ENCODE measurements around the gene TNFRSF4.
"Not testable (repeated sequence)": the region's sequence is repeated elsewhere in the genome, so short reads cannot be mapped to it uniquely, and the experiment has no call there.

TNFRSF4 gene

DNA sequence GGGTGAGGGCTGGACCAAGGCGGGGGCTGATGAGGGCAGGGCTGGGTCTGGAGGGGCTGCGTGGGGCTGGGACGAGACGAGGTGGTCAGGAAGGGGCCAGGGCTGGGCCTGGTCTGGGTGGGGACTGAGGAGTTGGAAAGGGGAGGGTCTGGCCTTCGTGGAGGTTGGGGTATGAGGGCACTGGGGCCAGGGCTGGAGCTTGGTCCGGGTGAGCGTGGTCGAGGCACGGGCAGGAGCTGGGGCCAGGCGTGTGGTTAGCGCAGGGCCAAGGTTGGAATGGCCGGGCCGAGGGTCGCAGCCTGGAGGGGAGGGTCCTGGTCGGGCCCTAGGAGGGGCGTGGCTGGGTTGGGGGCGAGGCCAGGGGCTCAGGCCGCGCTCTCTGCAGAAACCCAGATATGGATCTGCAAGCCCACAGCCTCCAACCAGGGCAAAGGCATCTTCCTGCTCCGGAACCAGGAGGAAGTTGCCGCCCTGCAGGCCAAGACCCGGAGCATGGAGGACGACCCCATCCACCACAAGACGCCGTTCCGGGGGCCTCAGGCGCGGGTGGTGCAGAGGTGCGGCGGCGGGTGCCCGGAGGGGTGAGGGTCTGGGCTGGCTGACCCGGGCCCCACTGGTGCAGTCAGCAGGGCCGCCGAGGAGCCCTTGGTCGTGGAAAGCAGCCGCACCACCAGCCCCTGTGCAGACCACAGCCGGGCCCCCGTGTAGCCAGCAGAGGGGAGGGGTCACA lies 31.3 kb downstream of the TNFRSF4 start:
- Histone ChIP-seq H3K4me1 (ENCODE audit: insufficient read depth, low read length) (no peaks in the 10 kb centered on the region), H3K9ac (ENCODE audit: low read depth, low read length) (no peak overlapping the region), H3K36me3 (ENCODE audit: insufficient read depth, low read length) (no peaks in the 10 kb centered on the region), H3K9me3 (ENCODE audit: control insufficient read depth, insufficient read depth, low read length) (no peaks in the 10 kb centered on the region)

DNA sequence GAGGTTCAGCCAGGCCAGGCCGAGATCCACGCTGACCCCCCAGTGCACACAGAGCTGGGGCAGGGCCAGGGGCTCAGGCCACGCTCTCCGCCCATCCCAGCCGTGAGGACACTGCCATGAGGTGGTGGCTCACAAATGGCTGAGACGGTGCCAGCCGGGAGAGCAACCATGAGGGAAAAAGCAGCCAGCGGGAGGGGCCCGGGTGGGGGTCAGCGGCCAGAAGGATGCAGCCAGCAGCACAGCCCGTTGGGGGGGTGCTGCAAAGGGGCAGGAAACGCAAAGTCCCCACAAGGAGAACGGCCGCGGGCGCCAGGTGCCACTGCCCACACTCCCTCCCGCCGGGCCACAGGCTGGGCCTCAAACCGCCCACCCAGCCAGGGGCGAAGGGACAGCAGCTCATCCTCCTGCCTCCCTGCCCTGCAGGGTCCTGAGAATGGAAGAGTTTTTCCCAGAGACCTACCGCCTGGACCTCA lies 32.0 kb downstream of the TNFRSF4 start:
- Histone ChIP-seq H3K9me3 (ENCODE audit: control insufficient read depth, insufficient read depth, low read length) (no peaks in the 10 kb centered on the region), H3K36me3 (ENCODE audit: insufficient read depth, low read length) (no peaks in the 10 kb centered on the region), H3K9ac (ENCODE audit: low read depth, low read length) (no peak overlapping the region), H3K4me1 (ENCODE audit: insufficient read depth, low read length) (no peaks in the 10 kb centered on the region)

DNA sequence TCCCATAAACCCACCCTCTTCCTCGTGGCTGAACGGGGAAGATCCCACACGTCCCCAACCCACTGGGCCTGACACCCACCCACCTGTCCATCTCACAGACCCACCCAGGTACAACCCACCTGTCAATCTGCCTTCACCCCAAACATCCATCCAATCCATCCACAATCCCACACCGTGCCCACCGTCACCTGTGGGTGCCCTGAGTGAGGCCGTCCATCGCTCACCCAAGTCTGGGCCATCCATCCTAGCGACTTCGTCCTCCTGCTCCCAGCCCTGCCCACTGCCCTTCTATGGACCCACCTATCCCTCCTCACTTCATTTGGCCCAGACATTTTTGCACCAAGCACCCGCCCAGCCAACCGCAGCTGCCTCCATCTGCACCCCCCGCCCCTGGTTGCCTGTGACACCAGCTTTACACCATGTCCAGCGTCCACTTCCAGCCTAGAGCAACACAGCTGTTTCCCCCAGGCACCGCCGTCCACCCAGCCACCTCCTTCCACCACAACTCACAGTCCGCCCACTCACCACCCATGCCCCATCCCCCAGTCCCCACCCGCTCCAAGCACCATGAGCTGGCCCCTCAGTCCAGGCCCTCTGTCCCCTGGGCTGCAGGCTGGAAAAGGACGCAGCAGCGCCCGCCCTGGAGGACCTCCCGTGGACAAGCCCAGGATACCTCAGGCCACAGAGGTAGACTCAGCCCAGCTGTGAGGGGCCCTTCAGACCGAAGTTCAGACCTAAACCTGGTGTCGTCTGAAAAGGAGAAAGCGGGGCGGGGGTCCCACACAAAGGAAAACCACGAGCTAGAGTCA lies 32.6 kb downstream of the TNFRSF4 start:
- Histone ChIP-seq H3K9ac (ENCODE audit: low read depth, low read length) (no peak overlapping the region), H3K36me3 (ENCODE audit: insufficient read depth, low read length) (no peaks in the 10 kb centered on the region), H3K4me1 (ENCODE audit: insufficient read depth, low read length) (no peaks in the 10 kb centered on the region; the same call in 1 of the 2 replicates), H3K9me3 (ENCODE audit: control insufficient read depth, insufficient read depth, low read length) (no peaks in the 10 kb centered on the region)

GRCh38 chr1:1179983-1180861 lies 33.7 kb downstream of the TNFRSF4 start:
- H3K9me3 ChIP-seq (ENCODE audit: control insufficient read depth, insufficient read depth, low read length) = no peaks in the 10 kb centered on the region
- H3K9ac ChIP-seq (ENCODE audit: low read depth, low read length) = no peak overlapping the region
- no peaks in the 10 kb centered on the region for H3K36me3 ChIP-seq (ENCODE audit: insufficient read depth, low read length)
- H3K4me1 ChIP-seq (ENCODE audit: insufficient read depth, low read length) = no peaks in the 10 kb centered on the region; the same call in 1 of the 2 replicates

DNA sequence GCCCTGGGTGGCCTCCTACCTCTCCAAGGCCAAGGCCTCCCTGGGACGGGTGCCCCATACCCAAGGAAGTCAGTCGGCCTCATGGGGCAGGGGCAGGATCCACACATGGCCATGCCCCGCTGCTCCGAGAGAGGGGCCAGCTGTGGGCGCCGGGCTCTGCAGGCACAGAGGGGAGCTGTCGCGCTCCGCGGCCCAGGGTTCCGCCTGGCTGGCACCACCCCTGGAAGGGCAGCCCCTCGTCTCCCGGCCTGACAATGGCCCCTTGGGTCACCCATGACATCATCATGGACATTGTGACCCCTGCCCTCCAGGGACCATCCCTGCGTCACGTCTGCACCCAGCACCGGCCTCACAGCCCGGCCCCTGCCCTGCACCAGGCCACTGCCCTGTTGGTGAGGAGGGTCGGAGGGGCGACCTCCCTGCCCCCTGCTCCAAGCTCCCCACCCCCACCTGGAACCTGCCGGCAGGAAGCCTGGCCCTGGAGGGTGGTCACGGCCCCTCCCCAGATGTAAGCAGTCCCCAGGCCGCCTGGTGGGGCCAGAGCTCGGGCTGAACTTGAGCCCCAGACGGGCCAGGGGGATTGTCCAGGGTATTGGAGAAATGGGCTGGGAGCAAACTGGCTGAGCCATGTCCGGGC lies 34.5 kb downstream of the TNFRSF4 start:
- no peaks in the 10 kb centered on the region for H3K36me3 ChIP-seq (ENCODE audit: insufficient read depth, low read length)
- no peak overlapping the region for H3K9ac ChIP-seq (ENCODE audit: low read depth, low read length)
- H3K4me1 ChIP-seq (ENCODE audit: insufficient read depth, low read length) = no peaks in the 10 kb centered on the region; the same call in 1 of the 2 replicates
- no peaks in the 10 kb centered on the region for H3K9me3 ChIP-seq (ENCODE audit: control insufficient read depth, insufficient read depth, low read length)

DNA sequence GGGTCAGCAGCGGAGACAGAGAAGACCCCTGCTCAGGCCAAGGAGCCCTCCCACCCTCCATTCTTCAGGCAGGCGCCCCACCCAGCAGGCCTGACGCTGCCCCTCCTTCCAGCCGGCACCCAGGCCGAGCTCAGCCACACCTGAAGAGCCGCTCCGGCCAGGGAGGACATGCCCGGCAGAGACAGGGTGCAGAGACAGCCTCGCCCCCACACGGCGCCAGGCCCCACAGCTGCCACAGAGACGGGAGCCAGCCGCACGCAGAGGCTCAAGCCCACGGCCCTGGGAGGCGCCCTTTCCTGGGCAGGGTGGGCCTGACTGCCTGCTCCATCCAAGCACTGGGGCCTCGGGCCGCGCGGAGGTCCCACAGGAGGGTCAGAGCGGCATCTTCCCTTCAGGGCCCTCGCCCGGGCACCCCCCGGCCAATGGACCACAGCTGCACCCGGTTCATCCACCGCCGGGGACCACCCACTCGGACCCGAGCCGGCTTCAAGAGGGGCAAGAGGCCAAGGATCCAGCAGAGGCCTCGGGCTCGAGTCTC lies 35.1 kb downstream of the TNFRSF4 start:
- H3K36me3 ChIP-seq (ENCODE audit: insufficient read depth, low read length) = no peaks in the 10 kb centered on the region

GRCh38 chr1:1177452-1178206 lies 36.3 kb downstream of the TNFRSF4 start:
- no peak overlapping the region for H3K9ac ChIP-seq (ENCODE audit: low read depth, low read length)
- H3K4me1 ChIP-seq (ENCODE audit: insufficient read depth, low read length) = no peaks in the 10 kb centered on the region; the same call in 1 of the 2 replicates
- no peaks in the 10 kb centered on the region for H3K9me3 ChIP-seq (ENCODE audit: control insufficient read depth, insufficient read depth, low read length)
- H3K36me3 ChIP-seq (ENCODE audit: insufficient read depth, low read length) = no peaks in the 10 kb centered on the region

More for the DNA sequence above, 35.1 kb downstream of the TNFRSF4 start:
- H3K9me3 ChIP-seq (ENCODE audit: control insufficient read depth, insufficient read depth, low read length) = no peaks in the 10 kb centered on the region
- H3K4me1 ChIP-seq (ENCODE audit: insufficient read depth, low read length) = no peaks in the 10 kb centered on the region; the same call in 1 of the 2 replicates
- H3K9ac ChIP-seq (ENCODE audit: low read depth, low read length) = no peak overlapping the region

GRCh38 chr1:1176931-1177330 lies 37.0 kb downstream of the TNFRSF4 start:
- Histone ChIP-seq H3K9ac (ENCODE audit: low read depth, low read length) (no peak overlapping the region), H3K36me3 (ENCODE audit: insufficient read depth, low read length) (no peaks in the 10 kb centered on the region), H3K4me1 (ENCODE audit: insufficient read depth, low read length) (no peaks in the 10 kb centered on the region; the same call in 1 of the 2 replicates), H3K9me3 (ENCODE audit: control insufficient read depth, insufficient read depth, low read length) (no peaks in the 10 kb centered on the region)

DNA sequence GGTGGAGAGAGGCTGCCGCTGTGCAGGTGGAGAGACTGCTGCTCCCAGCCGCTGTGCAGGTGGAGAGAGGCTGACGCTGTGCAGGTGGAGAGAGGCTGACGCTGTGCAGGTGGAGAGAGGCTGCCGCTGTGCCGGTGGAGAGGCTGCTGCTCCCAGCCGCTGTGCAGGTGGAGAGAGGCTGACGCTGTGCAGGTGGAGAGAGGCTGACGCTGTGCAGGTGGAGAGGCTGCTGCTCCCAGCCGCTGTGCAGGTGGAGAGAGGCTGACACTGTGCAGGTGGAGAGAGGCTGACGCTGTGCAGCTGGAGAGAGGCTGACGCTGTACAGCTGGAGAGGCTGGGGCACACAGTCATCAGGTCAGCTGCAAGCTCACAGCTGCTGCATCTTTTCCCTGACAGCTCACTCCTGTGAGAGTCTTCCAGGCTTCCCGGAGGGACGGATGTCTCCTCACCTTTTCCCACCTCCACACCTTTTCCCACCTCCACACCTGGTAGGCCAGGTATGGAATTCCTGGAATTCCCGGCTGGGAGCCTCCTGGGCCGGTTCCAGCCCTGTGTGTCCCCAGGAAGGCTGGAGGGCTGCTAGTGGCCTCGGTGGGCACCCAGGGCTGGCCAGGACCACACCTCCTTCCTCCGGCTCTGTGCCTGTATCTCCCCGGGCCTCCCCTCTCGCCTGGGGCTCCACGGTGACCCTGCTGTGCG lies 37.7 kb downstream of the TNFRSF4 start:
- H3K4me1 ChIP-seq (ENCODE audit: insufficient read depth, low read length); H3K36me3 ChIP-seq (ENCODE audit: insufficient read depth, low read length); H3K9ac ChIP-seq (ENCODE audit: low read depth, low read length); H3K9me3 ChIP-seq (ENCODE audit: control insufficient read depth, insufficient read depth, low read length): not testable (repeated sequence)

- Histone ChIP-seq H3K36me3 (ENCODE audit: insufficient read depth, low read length) (no peaks in the 10 kb centered on the region), H3K9ac (ENCODE audit: low read depth, low read length) (no peak overlapping the region), H3K4me1 (ENCODE audit: insufficient read depth, low read length) (no peaks in the 10 kb centered on the region; the same call in 1 of the 2 replicates), H3K9me3 (ENCODE audit: control insufficient read depth, insufficient read depth, low read length) (no peaks in the 10 kb centered on the region)
Observed at GRCh38 chr1:1175221-1176062, 38.5 kb downstream of the TNFRSF4 start.

- H3K9ac ChIP-seq (ENCODE audit: low read depth, low read length) = no peak within 1 kb of the TSS
- H3K9me3 ChIP-seq (ENCODE audit: control insufficient read depth, insufficient read depth, low read length) = no peaks in the 10 kb centered on the region
- H3K4me1 ChIP-seq (ENCODE audit: insufficient read depth, low read length) = no peaks in the 10 kb centered on the region; the same call in none of the 2 replicates
- H3K36me3 ChIP-seq (ENCODE audit: insufficient read depth, low read length) = no peaks in the 10 kb centered on the region
Observed at GRCh38 chr1:1173793-1174415, 40.0 kb downstream of the TNFRSF4 start, which contains the start of gene TTLL10. Gene TTLL10 (plus strand): TSS chr1:1173880. CDS start chr1:1179216, 5,336 bp downstream.

Data from ES-I3 (cell line).